H1 (cell line): ENCODE measurements around the gene FOXL2. TPM values are rescaled to one million over a fixed set of nuclear protein-coding genes. Genes with fewer than 3 reads are reported as not detected.

Experiments
- BRCA1 ChIP-seq: IDR thresholded peaks from 2 replicates; pipeline ENCODE4 v1.6.1; 2012; ENCODE audit warnings: low read depth, low read length, improper control_type of control experiment
- GABPA ChIP-seq: IDR thresholded peaks from 2 replicates; pipeline ENCODE4 v1.6.1; 2011; ENCODE audit warnings: mild to moderate bottlenecking, low read length, moderate library complexity, borderline replicate concordance; ENCODE audit not compliant: insufficient read depth
- KDM1A ChIP-seq: fragments of 200-600, 300-600 bp; sonication (generic); IDR thresholded peaks from 2 replicates; pipeline ENCODE4 v1.7.1; 2016; ENCODE audit warnings: mild to moderate bottlenecking, low read length, borderline replicate concordance
- KDM5A ChIP-seq: fragments of 200-600 bp; IDR thresholded peaks from 2 replicates; pipeline ENCODE4 v1.7.1; 2012; ENCODE audit warnings: mild to moderate bottlenecking, low read length, inconsistent platforms, mixed read lengths
- POU5F1 ChIP-seq: IDR thresholded peaks from 2 replicates; pipeline ENCODE4 v1.6.1; 2011; ENCODE audit warnings: low read depth, mild to moderate bottlenecking, low read length, moderate library complexity
- RBBP5 ChIP-seq: IDR thresholded peaks from 2 replicates; pipeline ENCODE4 v1.7.1; 2012; ENCODE audit warnings: low read depth, mild to moderate bottlenecking, inconsistent platforms, low read length, moderate library complexity, borderline replicate concordance
- SIRT6 ChIP-seq: IDR thresholded peaks from one replicate; pipeline ENCODE4 v1.7.1; 2012; ENCODE audit warnings: low read length, inconsistent platforms
- polyA plus RNA-seq, 7 experiments: library from polyadenylated mRNA; depleted of rRNA in 3 of 7; stranded (reverse) in 5 of 7; unstranded in 2 of 7; fragments of >200 nt in 5 of 7; fragments of 200-250 nt in 2 of 7; gene quantifications; 1 replicate in 5 of 7; 2 replicates in 1 of 7; 4 replicates in 1 of 7; pipeline versions ENCODE4 v1.2.1 to v1.2.3, GENCODE V29; 2011 to 2013; ENCODE audit warnings: missing spikeins in 2 of 7, mixed read lengths in 2 of 7
- total RNA-seq: library from RNA; stranded (reverse); fragmentation: NEBNext Ultra II Directional; extraction: Animal tissue kit (Norgen Biotek cat#: 25700); gene quantifications from 2 replicates; pipeline ENCODE4 v1.2.1, GENCODE V29; 2021
- TF ChIP-seq, protein P1 (sequence below), 3 experiments: IDR thresholded peaks; 1 replicate in 2 of 3; 2 replicates in 1 of 3; pipeline versions ENCODE4 v1.5.1 to v1.6.1; 2011; ENCODE audit warnings: low read length in 3 of 3, mild to moderate bottlenecking in 3 of 3, inconsistent platforms in 2 of 3, low read depth in 1 of 3, moderate library complexity in 1 of 3; ENCODE audit not compliant: insufficient read depth in 1 of 3; ENCODE audit errors: control extremely low read depth in 1 of 3
- TF ChIP-seq, protein P2 (sequence below): IDR thresholded peaks from 2 replicates; pipeline ENCODE4 v1.6.1; 2012; ENCODE audit warnings: inconsistent platforms
- TF ChIP-seq, protein P3 (sequence below): IDR thresholded peaks from 2 replicates; pipeline ENCODE4 v1.6.1; 2011; ENCODE audit warnings: low read depth, mild to moderate bottlenecking, low read length; ENCODE audit not compliant: insufficient read depth

Gene FOXL2
- total and polyA plus RNA-seq, 2 of the 8 experiments (the other 6 are each of a cell fraction or from before 2014, with no cell fraction given) = 0.59 to 2.4 TPM

DNA sequence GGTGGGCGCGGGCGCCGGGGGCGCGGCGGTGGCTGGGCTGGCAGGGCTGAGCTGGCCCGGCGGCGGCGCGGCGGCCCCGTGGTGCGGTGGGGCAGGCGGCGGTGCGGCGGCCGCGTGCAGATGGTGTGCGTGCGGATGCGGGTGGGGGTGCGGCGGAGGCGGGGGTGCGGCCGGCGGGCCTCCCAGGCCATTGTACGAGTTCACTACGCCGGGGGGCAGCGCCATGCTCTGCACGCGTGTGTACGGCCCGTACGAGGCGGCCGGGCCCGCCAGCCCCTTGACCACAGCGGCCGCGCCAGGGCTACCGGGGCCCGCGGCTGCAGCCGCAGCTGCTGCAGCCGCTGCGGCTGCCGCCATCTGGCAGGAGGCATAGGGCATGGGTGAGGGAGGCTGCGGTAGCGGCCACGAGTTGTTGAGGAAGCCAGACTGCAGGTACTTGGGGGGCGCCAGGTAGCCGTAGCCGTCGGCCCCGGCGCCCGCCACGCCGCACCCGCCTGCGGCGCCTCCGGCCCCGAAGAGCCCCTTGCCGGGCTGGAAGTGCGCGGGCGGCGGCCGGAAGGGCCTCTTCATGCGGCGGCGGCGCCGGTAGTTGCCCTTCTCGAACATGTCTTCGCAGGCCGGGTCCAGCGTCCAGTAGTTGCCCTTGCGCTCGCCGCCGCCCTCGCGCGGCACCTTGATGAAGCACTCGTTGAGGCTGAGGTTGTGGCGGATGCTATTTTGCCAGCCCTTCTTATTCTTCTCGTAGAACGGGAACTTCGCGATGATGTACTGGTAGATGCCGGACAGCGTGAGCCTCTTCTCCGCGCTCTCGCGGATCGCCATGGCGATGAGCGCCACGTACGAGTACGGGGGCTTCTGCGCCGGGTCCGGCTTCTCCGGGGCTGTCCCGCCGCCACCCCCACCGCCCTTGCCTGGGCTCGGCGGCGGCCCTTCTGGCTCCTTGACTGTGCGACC is 951 bp downstream of the FOXL2 start (continued):
- TF ChIP-seq, protein P1, sequence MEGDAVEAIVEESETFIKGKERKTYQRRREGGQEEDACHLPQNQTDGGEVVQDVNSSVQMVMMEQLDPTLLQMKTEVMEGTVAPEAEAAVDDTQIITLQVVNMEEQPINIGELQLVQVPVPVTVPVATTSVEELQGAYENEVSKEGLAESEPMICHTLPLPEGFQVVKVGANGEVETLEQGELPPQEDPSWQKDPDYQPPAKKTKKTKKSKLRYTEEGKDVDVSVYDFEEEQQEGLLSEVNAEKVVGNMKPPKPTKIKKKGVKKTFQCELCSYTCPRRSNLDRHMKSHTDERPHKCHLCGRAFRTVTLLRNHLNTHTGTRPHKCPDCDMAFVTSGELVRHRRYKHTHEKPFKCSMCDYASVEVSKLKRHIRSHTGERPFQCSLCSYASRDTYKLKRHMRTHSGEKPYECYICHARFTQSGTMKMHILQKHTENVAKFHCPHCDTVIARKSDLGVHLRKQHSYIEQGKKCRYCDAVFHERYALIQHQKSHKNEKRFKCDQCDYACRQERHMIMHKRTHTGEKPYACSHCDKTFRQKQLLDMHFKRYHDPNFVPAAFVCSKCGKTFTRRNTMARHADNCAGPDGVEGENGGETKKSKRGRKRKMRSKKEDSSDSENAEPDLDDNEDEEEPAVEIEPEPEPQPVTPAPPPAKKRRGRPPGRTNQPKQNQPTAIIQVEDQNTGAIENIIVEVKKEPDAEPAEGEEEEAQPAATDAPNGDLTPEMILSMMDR (IDR thresholded peaks at IDR 0.05; ENCODE audit: control extremely low read depth in 1 of 3, insufficient read depth in 1 of 3, low read depth in 1 of 3, low read length in 3 of 3) = peak in 2 of 3 experiments; percentile 41 to 48; a peak in 3 of 4 replicates
- TF ChIP-seq BRCA1 (no peak), KDM1A (no peak), POU5F1 (no peak), SIRT6 (no peak), RBBP5 (0 out of 2 replicates have a peak, but pooled peaks have one; percentile 10), GABPA (peak; percentile 31; the same call in 1 of the 2 replicates), KDM5A (no peak)
- TF ChIP-seq, protein P2, sequence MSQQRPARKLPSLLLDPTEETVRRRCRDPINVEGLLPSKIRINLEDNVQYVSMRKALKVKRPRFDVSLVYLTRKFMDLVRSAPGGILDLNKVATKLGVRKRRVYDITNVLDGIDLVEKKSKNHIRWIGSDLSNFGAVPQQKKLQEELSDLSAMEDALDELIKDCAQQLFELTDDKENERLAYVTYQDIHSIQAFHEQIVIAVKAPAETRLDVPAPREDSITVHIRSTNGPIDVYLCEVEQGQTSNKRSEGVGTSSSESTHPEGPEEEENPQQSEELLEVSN = no peak; the same call in 1 of the 2 replicates
- TF ChIP-seq, protein P3, sequence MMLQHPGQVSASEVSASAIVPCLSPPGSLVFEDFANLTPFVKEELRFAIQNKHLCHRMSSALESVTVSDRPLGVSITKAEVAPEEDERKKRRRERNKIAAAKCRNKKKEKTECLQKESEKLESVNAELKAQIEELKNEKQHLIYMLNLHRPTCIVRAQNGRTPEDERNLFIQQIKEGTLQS = no peak
